ENCODE measurements around the gene DISC1.
"Not testable (repeated sequence)": the region's sequence is repeated elsewhere in the genome, so short reads cannot be mapped to it uniquely, and the experiment has no call there.

DISC1 gene

GRCh38 chr1:231763456-231763855 lies 136.9 kb downstream of the DISC1 start:
- DNase-seq (ENCODE audit: low read depth in 1 of 2, low spot score in 1 of 2) = no peak

GRCh38 chr1:231765825-231766224 lies 139.2 kb downstream of the DISC1 start:
- not testable (repeated sequence) for DNase-seq (ENCODE audit: low read depth in 1 of 2, low spot score in 1 of 2)

- no peak for DNase-seq (ENCODE audit: low read depth in 1 of 2, low spot score in 1 of 2)
Measured at GRCh38 chr1:231767471-231767870, 140.9 kb downstream of the DISC1 start.

GRCh38 chr1:231768416-231768815 lies 141.8 kb downstream of the DISC1 start:
- no peak for DNase-seq (ENCODE audit: low read depth in 1 of 2, low spot score in 1 of 2)

- no peak for DNase-seq (ENCODE audit: low read depth in 1 of 2, low spot score in 1 of 2)
Measured at GRCh38 chr1:231770506-231771175, 144.1 kb downstream of the DISC1 start.

GRCh38 chr1:231774719-231775335 lies 148.2 kb downstream of the DISC1 start:
- DNase-seq (ENCODE audit: low read depth in 1 of 2, low spot score in 1 of 2) = no peak

- no peak for DNase-seq (ENCODE audit: low read depth in 1 of 2, low spot score in 1 of 2)
Measured at GRCh38 chr1:231776010-231776756, 149.6 kb downstream of the DISC1 start.

- no peak for DNase-seq (ENCODE audit: low read depth in 1 of 2, low spot score in 1 of 2)
Measured at GRCh38 chr1:231776757-231777062, 150.1 kb downstream of the DISC1 start.

- no peak for DNase-seq (ENCODE audit: low read depth in 1 of 2, low spot score in 1 of 2)
Measured at GRCh38 chr1:231778009-231778719, 151.6 kb downstream of the DISC1 start.

- DNase-seq (ENCODE audit: low read depth in 1 of 2, low spot score in 1 of 2) = no peak
Measured at GRCh38 chr1:231779081-231779480, 152.5 kb downstream of the DISC1 start.

- DNase-seq (ENCODE audit: low read depth in 1 of 2, low spot score in 1 of 2) = no peak
Measured at GRCh38 chr1:231781892-231782291, 155.3 kb downstream of the DISC1 start.

GRCh38 chr1:231785073-231785472 lies 158.5 kb downstream of the DISC1 start:
- DNase-seq (ENCODE audit: low read depth in 1 of 2, low spot score in 1 of 2) = not testable (repeated sequence)

- no peak for DNase-seq (ENCODE audit: low read depth in 1 of 2, low spot score in 1 of 2)
Measured at GRCh38 chr1:231786126-231786525, 159.5 kb downstream of the DISC1 start.

GRCh38 chr1:231792634-231793033 lies 166.0 kb downstream of the DISC1 start:
- DNase-seq (ENCODE audit: low read depth in 1 of 2, low spot score in 1 of 2) = no peak

- no peak for DNase-seq (ENCODE audit: low read depth in 1 of 2, low spot score in 1 of 2)
Measured at GRCh38 chr1:231793893-231794292, 167.3 kb downstream of the DISC1 start.

GRCh38 chr1:231796141-231796540 lies 169.6 kb downstream of the DISC1 start:
- no peak for DNase-seq (ENCODE audit: low read depth in 1 of 2, low spot score in 1 of 2)

GRCh38 chr1:231799363-231799986 lies 172.9 kb downstream of the DISC1 start:
- no peak for DNase-seq (ENCODE audit: low read depth in 1 of 2, low spot score in 1 of 2)

GRCh38 chr1:231800108-231800507 lies 173.5 kb downstream of the DISC1 start:
- DNase-seq (ENCODE audit: low read depth in 1 of 2, low spot score in 1 of 2) = no peak

- DNase-seq (ENCODE audit: low read depth in 1 of 2, low spot score in 1 of 2) = no peak
Measured at GRCh38 chr1:231801042-231801585, 174.5 kb downstream of the DISC1 start.

- no peak for DNase-seq (ENCODE audit: low read depth in 1 of 2, low spot score in 1 of 2)
Measured at GRCh38 chr1:231803353-231803752, 176.8 kb downstream of the DISC1 start.

Measured in activated CD4-positive, alpha-beta T cell treated with anti-CD3 and anti-CD28 coated beads, Interleukin-2, amount 50 U/mL, for 24 hours (primary cell).